WERI-Rb-1 (cell line): ENCODE results near the gene PIAS1.
A peak's percentile ranks its signal among the peaks of the same experiment; 100 is the strongest.

ENCODE experiments used
- DNase-seq: peaks from one replicate; pipeline ENCODE4 v3.0.0-alpha.2; 2020
- H3K27ac ChIP-seq: fragments of 250-450 bp; sonication (Bioruptor Pico); 2 replicates; pipeline ENCODE4 v1.5.1; 2020; ENCODE audit warnings: mild to moderate bottlenecking, moderate library complexity
- H3K27me3 ChIP-seq: fragments of 250-450 bp; sonication (Bioruptor Pico); 2 replicates; pipeline ENCODE4 v1.5.1; 2021; ENCODE audit warnings: mild to moderate bottlenecking, low read depth, moderate library complexity; ENCODE audit not compliant: insufficient read depth, severe bottlenecking
- H3K36me3 ChIP-seq: fragments of 250-450 bp; sonication (Bioruptor Pico); 2 replicates; pipeline ENCODE4 v1.5.1; 2020; ENCODE audit warnings: mild to moderate bottlenecking, moderate library complexity
- H3K4me3 ChIP-seq: 2 replicates; pipeline ENCODE4 v1.5.1; 2011; ENCODE audit warnings: low read depth, mild to moderate bottlenecking, control low read depth, low read length
- H3K9me3 ChIP-seq: fragments of 250-450 bp; sonication (Bioruptor Pico); 2 replicates; pipeline ENCODE4 v1.5.1; 2021; ENCODE audit warnings: mild to moderate bottlenecking, moderate library complexity; ENCODE audit not compliant: severe bottlenecking
- TF ChIP-seq, protein P1 (sequence below): IDR thresholded peaks from 2 replicates; pipeline ENCODE4 v1.5.1; 2011; ENCODE audit warnings: low read depth, mild to moderate bottlenecking, control low read depth, inconsistent platforms, low read length

PIAS1 gene

DNA sequence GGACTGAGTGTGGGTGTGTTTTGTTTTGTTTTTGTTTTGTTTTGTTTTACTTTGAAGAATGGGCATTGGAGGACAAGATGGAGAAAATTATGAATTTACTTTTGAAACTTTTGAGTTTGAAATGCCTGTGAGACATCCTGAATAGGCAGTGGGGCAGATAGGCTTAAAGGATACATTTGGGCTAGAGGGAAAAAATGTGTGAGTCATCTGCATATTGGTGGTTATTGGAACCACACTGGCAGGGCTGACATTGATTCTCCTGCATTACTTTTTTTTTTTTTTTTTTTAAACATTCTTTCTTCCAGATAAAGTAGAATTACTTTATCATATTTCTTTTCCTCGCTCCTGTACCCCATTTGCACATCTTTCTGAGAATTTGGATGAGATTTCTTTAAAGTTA, 94.9 kb downstream of the PIAS1 start:
- peaks cover 34% of the 10 kb centered on the region for H3K36me3 ChIP-seq
- H3K4me3 ChIP-seq: no peak overlapping the region
- no peaks in the 10 kb centered on the region for H3K9me3 ChIP-seq
- DNase-seq: no peak
- H3K27ac ChIP-seq: no peak overlapping the region
- no peaks in the 10 kb centered on the region for H3K27me3 ChIP-seq
- TF ChIP-seq, protein P1, sequence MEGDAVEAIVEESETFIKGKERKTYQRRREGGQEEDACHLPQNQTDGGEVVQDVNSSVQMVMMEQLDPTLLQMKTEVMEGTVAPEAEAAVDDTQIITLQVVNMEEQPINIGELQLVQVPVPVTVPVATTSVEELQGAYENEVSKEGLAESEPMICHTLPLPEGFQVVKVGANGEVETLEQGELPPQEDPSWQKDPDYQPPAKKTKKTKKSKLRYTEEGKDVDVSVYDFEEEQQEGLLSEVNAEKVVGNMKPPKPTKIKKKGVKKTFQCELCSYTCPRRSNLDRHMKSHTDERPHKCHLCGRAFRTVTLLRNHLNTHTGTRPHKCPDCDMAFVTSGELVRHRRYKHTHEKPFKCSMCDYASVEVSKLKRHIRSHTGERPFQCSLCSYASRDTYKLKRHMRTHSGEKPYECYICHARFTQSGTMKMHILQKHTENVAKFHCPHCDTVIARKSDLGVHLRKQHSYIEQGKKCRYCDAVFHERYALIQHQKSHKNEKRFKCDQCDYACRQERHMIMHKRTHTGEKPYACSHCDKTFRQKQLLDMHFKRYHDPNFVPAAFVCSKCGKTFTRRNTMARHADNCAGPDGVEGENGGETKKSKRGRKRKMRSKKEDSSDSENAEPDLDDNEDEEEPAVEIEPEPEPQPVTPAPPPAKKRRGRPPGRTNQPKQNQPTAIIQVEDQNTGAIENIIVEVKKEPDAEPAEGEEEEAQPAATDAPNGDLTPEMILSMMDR: no peak

DNA sequence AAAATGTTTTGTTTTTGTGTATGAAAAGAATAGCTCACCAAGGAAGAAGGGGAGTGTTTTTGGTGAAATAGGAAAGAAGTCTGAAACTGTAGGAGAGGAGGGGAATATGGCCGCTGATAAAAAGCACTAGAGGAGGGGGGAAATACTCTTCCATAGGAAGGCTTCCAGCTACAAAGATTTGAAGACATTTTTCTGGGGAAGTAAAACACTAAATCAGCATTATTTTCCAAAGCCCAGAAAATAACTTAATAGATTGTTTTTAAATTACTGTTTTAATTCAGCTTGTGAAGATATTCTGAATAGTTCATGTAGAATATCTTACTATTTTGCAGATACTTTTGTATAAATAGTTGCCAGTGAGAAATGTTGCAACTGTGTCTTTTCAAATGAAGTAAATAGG, 96.1 kb downstream of the PIAS1 start:
- no peaks in the 10 kb centered on the region for H3K27me3 ChIP-seq
- TF ChIP-seq, protein P1: no peak
- H3K9me3 ChIP-seq: no peaks in the 10 kb centered on the region
- no peak for DNase-seq
- H3K4me3 ChIP-seq: no peak overlapping the region
- no peak overlapping the region for H3K27ac ChIP-seq
- H3K36me3 ChIP-seq: peaks cover 39% of the 10 kb centered on the region

DNA sequence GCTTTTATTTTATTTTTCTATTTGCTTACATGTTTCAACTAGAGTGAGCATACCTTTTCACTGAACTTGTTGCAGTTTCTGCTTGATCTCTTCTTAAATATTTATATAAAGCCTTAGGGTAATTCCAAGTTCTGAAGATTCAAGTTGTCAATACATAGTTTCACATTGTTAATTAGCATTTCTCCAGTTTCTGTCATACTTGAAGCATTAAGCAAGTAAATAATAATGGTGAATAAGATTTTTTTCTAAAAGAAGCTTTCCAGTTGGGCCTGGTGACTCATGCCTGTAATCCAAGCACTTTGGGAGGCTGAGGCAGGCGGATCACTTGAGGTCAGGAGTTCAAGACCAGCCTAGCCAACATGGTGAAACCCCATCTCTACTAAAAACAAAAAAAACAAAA, 97.2 kb downstream of the PIAS1 start:
- DNase-seq: no peak
- Histone ChIP-seq H3K27ac (no peak overlapping the region), H3K9me3 (no peaks in the 10 kb centered on the region), H3K27me3 (no peaks in the 10 kb centered on the region), H3K36me3 (peaks cover 39% of the 10 kb centered on the region), H3K4me3 (no peak overlapping the region)
- TF ChIP-seq, protein P1: no peak

DNA sequence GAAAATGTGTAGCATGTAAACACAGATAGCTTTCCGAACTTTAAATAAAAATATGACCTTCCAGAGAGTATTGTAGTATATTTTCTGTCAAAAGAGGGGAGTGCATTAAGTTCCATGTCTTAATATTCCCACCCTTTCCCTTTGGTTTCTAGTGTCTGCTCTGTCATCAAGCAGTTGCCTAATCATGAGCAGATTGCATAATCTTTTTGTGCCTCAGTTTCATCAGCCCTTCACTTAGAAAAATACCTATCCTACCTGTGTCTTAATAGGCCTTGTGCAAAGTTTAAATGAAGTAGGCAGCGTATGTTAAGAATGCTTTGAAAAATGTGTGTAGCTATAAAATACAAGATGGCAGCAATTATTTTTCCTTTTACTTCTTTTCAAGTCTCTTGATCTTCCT, 98.2 kb downstream of the PIAS1 start:
- no peak for DNase-seq
- Histone ChIP-seq H3K9me3 (no peaks in the 10 kb centered on the region), H3K27ac (no peak overlapping the region), H3K27me3 (no peaks in the 10 kb centered on the region), H3K36me3 (peaks cover 29% of the 10 kb centered on the region), H3K4me3 (no peak overlapping the region)
- TF ChIP-seq, protein P1: no peak

DNA sequence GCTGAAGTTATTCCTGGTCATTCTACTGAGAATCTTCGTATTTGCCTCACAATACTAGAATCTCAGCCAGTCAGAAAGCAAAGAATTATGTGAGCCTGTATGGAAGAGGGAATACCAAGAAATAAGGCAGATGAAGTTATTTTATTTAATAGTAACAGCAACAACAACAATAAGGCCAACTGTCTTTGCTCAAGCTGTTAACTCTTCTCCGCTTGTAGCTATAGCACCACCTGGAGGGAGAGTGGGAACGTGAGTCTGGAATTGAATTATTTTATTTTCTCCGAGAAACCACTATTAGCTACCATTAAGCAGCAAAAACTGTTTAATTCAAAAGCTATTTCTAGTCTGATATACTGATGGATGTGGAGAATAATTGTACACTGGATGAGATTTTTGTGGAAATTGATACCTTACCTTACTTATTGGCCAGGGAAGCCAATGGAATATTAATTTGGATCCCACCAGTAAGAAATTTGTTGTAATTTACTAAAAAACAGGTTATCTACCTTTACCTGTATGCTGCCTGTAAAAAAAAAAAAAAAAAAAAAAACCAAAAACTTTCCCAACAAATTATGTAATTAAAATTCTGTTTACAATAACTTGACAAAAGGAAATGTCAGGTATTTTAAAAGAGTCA, 100.9 kb downstream of the PIAS1 start:
- peaks cover 30% of the 10 kb centered on the region for H3K36me3 ChIP-seq
- H3K4me3 ChIP-seq: no peak overlapping the region
- H3K27ac ChIP-seq: no peak overlapping the region
- TF ChIP-seq, protein P1: peak; percentile 65
- H3K9me3 ChIP-seq: no peaks in the 10 kb centered on the region
- H3K27me3 ChIP-seq: no peaks in the 10 kb centered on the region
- DNase-seq: peak; percentile 38

DNA sequence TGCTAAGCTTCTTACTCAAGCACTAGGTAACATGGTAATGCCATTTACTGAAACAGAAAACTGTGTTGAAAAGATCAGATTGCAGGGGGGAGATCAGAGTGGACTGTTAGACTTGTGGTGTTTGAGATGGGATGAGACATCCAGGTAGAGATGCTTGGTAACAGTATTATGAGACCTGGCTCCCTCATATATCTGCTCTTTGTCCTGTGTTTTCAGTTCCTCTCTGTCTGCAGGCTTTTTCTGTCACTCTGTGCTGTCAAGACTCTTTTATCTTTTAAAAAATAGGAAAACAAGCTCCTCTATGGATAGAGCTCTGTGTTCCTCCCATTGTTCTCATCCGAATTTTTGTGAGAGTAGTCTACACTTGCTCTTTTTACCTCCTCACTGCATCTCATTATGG, 103.0 kb downstream of the PIAS1 start:
- TF ChIP-seq, protein P1: no peak
- H3K27ac ChIP-seq: no peak overlapping the region
- H3K4me3 ChIP-seq: no peak overlapping the region
- DNase-seq: no peak
- no peaks in the 10 kb centered on the region for H3K27me3 ChIP-seq
- H3K36me3 ChIP-seq: peaks cover 45% of the 10 kb centered on the region
- H3K9me3 ChIP-seq: no peaks in the 10 kb centered on the region
